ENCODE measurements around the gene ALKBH8.

GRCh38 chr11:107581147-107581546 lies 15.6 kb upstream of the ALKBH8 start:
- TF ChIP-seq CTCF (IDR thresholded peaks at IDR 0.05; ENCODE audit: insufficient read depth, low read length, poor library complexity, severe bottlenecking) (no peak), EZH2phosphoT487 (conservative IDR thresholded peaks at IDR 0.05; ENCODE audit: low read length) (no peak)
